Measurements from ENCODE around the gene WIPF1. TPM values are rescaled to one million over a fixed set of nuclear protein-coding genes. Genes with fewer than 3 reads are reported as not detected.

Gene WIPF1
- total RNA-seq = 11.4 and 15.0 TPM in 2 replicates

GRCh38 chr2:174597345-174598047 lies at the start of gene WIPF1:
TSS of gene WIPF1 (minus strand) at chr2:174597804. CDS start at chr2:174585573, 12,231 bp downstream.

Small RNA genes lying within 50 kb of the gene (small RNA-seq; reads per million reads assigned to genes)
- not detected for gene RNU6-5P

Other genes with a start within 250 kb of the WIPF1 start
- 18.3 and 21.5 TPM in 2 replicates for gene SCRN3, start 202.1 kb downstream of the WIPF1 start, total RNA-seq
- gene GPR155, start 110.8 kb downstream of the WIPF1 start, total RNA-seq = 0.98 and 1.4 TPM in 2 replicates
- 5.4 and 6.2 TPM in 2 replicates for gene CHRNA1, start 166.7 kb upstream of the WIPF1 start, total RNA-seq

Data from vein endothelial cell (primary cell).